Esophagus muscularis mucosa (tissue), 4 donors: Measurements from ENCODE around the gene CAND1. TPM values are rescaled to one million over a fixed set of nuclear protein-coding genes. Genes with fewer than 3 reads are reported as not detected.

ENCODE experiments used
- DNase-seq: peaks from one replicate; pipeline ENCODE4 v3.0.0-alpha.2; 2017; ENCODE audit errors: extremely low spot score
- H3K27ac ChIP-seq, 4 donors: fragments of 200-600 bp; sonication (generic); replicated peaks in 1 of 4; 1 replicate in 3 of 4; 2 replicates in 1 of 4; pipeline ENCODE4 v1.5.1; 2016 to 2019; ENCODE audit warnings: mild to moderate bottlenecking in 1 of 4
- H3K27me3 ChIP-seq, 4 donors: fragments of 200-600 bp; sonication (generic); one replicate each; pipeline versions ENCODE4 v1.5.1 to v1.6.0; 2016 to 2019
- H3K36me3 ChIP-seq, 4 donors: fragments of 200-600 bp; sonication (generic); one replicate each; pipeline ENCODE4 v1.5.1; 2016 to 2019
- H3K4me1 ChIP-seq, 4 donors: fragments of 200-600 bp; sonication (generic); one replicate each; pipeline ENCODE4 v1.5.1; 2016 to 2019
- H3K4me3 ChIP-seq, 4 donors: fragments of 200-600 bp; sonication (generic); 1 replicate in 2 of 4; 2 replicates in 2 of 4; pipeline ENCODE4 v1.5.1; 2016 to 2019; ENCODE audit warnings: mild to moderate bottlenecking in 4 of 4, moderate library complexity in 1 of 4
- H3K9me3 ChIP-seq, 4 donors: fragments of 200-600 bp; sonication (generic); 1 replicate in 3 of 4; 2 replicates in 1 of 4; pipeline ENCODE4 v1.5.1; 2016 to 2019
- EP300 ChIP-seq: sonication (generic); formaldehyde crosslinking; IDR thresholded peaks from one replicate; pipeline ENCODE4 v1.6.1; 2017; ENCODE audit warnings: antibody characterized with exemption
- POLR2A ChIP-seq: fragments of 450-650 bp; IDR thresholded peaks from one replicate; pipeline ENCODE4 v1.6.1; 2017; ENCODE audit warnings: antibody characterized with exemption, moderate library complexity, mild to moderate bottlenecking, low read depth
- POLR2AphosphoS5 ChIP-seq, 2 donors: sonication (generic); formaldehyde crosslinking; IDR thresholded peaks; one replicate each; pipeline ENCODE4 v1.6.1; 2017; ENCODE audit warnings: antibody characterized with exemption in 2 of 2
- WGBS: methylation state at CpG from one replicate; pipeline ENCODE4 v1.1.5; 2018; 5-methylcytosine and 5-hydroxymethylcytosine counted together
- intact Hi-C: fragments of 100-400 bp; cut with DNase I; formaldehyde crosslinking; loops from one replicate; pipeline ENCODE4 v1.15.1; 2023
- total RNA-seq, 4 donors: library from RNA; depleted of rRNA; stranded (reverse); fragments of >200 nt; gene quantifications; one replicate each; pipeline versions ENCODE4 v1.1.0 to v1.2.1, GENCODE V29; 2016
- TF ChIP-seq, protein P1 (sequence below), 3 experiments: fragments of 200-600 bp in 2 of 3; fragments of 450-650 bp in 1 of 3; sonication (generic) in 2 of 3; IDR thresholded peaks; one replicate each; pipeline ENCODE4 v1.5.1; 2017 to 2019; ENCODE audit warnings: antibody characterized with exemption in 3 of 3, mild to moderate bottlenecking in 2 of 3, moderate library complexity in 1 of 3

The CAND1 gene
- total RNA-seq, 4 donors from 2014 or later, result 56.8 to 85.3 (median 75.7) TPM

DNA sequence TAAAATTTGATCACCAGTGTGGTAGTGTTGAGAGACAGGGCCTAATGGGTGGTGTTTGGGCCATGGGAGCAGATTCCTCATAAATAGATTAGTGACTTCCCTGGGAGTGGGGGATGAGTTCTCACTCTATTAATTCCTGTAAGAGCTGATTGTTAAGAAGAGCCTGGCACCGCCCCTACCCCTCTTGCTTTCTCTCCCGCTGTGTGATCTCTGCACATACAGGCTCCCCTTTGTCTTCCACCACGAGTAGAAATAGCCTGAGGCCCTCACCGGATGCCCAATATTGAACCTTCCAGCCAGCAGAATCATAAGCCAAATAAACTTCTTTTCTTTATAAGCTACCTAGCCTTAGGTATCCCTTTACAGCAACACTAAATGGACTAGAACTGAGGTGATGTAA, 31.9 kb upstream of the CAND1 start:
- WGBS, result 77% methylated on average over 4 of the region's 4 CpGs
- no peak overlapping the region for H3K4me3 ChIP-seq

DNA sequence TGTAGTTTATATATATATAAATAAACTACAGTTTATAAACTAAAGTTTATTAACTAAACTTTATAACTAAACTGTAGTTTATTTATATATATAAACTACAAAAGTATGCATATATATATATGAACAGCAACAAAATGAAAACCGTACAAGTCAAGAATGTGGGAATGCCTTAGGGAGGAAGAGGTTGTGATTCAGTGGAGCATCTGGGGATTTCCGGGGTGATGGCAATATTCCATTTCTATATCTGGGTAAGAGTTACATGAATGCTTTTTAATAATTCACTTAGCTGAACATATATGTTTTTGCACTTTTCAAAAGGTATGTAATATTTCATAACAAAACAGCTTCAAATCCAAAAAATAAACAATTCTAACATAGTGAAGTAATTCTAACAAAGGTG, 30.1 kb upstream of the CAND1 start:
- TF ChIP-seq, protein P1, sequence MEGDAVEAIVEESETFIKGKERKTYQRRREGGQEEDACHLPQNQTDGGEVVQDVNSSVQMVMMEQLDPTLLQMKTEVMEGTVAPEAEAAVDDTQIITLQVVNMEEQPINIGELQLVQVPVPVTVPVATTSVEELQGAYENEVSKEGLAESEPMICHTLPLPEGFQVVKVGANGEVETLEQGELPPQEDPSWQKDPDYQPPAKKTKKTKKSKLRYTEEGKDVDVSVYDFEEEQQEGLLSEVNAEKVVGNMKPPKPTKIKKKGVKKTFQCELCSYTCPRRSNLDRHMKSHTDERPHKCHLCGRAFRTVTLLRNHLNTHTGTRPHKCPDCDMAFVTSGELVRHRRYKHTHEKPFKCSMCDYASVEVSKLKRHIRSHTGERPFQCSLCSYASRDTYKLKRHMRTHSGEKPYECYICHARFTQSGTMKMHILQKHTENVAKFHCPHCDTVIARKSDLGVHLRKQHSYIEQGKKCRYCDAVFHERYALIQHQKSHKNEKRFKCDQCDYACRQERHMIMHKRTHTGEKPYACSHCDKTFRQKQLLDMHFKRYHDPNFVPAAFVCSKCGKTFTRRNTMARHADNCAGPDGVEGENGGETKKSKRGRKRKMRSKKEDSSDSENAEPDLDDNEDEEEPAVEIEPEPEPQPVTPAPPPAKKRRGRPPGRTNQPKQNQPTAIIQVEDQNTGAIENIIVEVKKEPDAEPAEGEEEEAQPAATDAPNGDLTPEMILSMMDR (IDR thresholded peaks at IDR 0.05), result no peak
- TF ChIP-seq EP300 (no peak), POLR2A (no peak), POLR2AphosphoS5 (IDR thresholded peaks at IDR 0.05) (no peak)
- Histone ChIP-seq H3K27me3 (no peaks in the 10 kb centered on the region), H3K27ac (no peak overlapping the region), H3K36me3 (no peaks in the 10 kb centered on the region), H3K4me3 (no peak overlapping the region), H3K9me3 (no peaks in the 10 kb centered on the region), H3K4me1 (peaks cover 0 to 22% (median 17%) of the 10 kb centered on the region in 4 donors)
- DNase-seq, result no peak
- intact Hi-C loops, result no loop called here
- 21% methylated on average over 2 of the region's 2 CpGs for WGBS

More for the DNA sequence above, 31.9 kb upstream of the CAND1 start:
- TF ChIP-seq POLR2A (no peak), POLR2AphosphoS5 (IDR thresholded peaks at IDR 0.05) (no peak), EP300 (no peak)
- TF ChIP-seq, protein P1 (IDR thresholded peaks at IDR 0.05), result no peak
- DNase-seq, result no peak
- Histone ChIP-seq H3K9me3 (no peaks in the 10 kb centered on the region), H3K27me3 (no peaks in the 10 kb centered on the region), H3K4me1 (peaks cover 0 to 27% (median 17%) of the 10 kb centered on the region in 4 donors), H3K27ac (no peak overlapping the region), H3K36me3 (no peaks in the 10 kb centered on the region)
- intact Hi-C loops, result no loop called here

DNA sequence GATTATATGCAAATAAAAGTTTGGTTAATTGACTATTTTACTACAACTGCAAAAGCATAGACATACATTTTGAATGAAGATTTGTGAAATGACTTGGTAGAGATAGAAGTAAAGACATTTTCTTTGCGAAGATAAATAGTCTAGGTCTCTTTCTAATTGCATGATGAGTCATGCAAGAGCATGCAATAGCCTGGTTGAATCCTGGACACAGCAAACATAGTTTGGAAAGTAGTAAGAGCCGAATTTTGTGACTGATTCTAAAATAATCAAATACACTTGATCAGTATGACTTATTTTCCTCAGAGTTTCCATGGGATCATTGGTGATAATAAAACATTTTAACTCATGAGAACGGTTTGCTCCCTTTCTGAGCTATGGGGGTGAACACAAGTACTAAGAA, 27.7 kb upstream of the CAND1 start:
- H3K4me1 ChIP-seq, result peaks cover 0 to 22% (median 17%) of the 10 kb centered on the region in 4 donors
- WGBS, result 43% methylated on average over 3 of the region's 3 CpGs
- intact Hi-C loops, result no loop called here
- no peak overlapping the region for H3K4me3 ChIP-seq
- no peak for DNase-seq
- no peaks in the 10 kb centered on the region for H3K27me3 ChIP-seq
- H3K36me3 ChIP-seq, result no peaks in the 10 kb centered on the region
- H3K27ac ChIP-seq, result peak overlapping the region in 2 of 4 donors; percentile 8 to 20
- no peaks in the 10 kb centered on the region for H3K9me3 ChIP-seq
- no peak for TF ChIP-seq EP300
- TF ChIP-seq POLR2AphosphoS5 (IDR thresholded peaks at IDR 0.05), result no peak
- TF ChIP-seq, protein P1 (IDR thresholded peaks at IDR 0.05), result no peak
- TF ChIP-seq POLR2A, result no peak

DNA sequence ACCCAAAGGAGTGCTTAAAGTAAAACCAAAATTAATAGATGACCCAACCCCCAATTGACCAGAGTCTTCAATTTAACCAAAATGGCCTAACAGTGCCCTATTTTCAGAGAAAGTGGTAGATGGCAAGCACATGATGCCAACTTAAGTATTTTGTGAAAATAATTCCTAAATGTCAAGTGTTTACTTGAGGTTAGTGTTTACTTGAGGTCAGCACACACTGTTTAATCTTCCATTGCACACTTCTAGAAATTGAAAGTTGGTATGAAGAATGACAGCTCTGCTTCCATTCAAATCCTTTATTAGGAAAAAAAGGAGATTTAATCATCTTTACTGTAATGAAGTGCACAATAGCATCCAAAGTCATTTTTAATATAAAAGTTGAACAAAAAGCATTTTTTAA, 25.9 kb upstream of the CAND1 start:
- TF ChIP-seq POLR2A (no peak), EP300 (no peak), POLR2AphosphoS5 (IDR thresholded peaks at IDR 0.05) (no peak)
- TF ChIP-seq, protein P1 (IDR thresholded peaks at IDR 0.05), result no peak
- Histone ChIP-seq H3K9me3 (no peaks in the 10 kb centered on the region), H3K4me1 (peaks cover 0 to 22% (median 17%) of the 10 kb centered on the region in 4 donors), H3K27ac (no peak overlapping the region), H3K36me3 (no peaks in the 10 kb centered on the region), H3K27me3 (no peaks in the 10 kb centered on the region), H3K4me3 (no peak overlapping the region)
- intact Hi-C loops, result no loop called here
- DNase-seq, result no peak

DNA sequence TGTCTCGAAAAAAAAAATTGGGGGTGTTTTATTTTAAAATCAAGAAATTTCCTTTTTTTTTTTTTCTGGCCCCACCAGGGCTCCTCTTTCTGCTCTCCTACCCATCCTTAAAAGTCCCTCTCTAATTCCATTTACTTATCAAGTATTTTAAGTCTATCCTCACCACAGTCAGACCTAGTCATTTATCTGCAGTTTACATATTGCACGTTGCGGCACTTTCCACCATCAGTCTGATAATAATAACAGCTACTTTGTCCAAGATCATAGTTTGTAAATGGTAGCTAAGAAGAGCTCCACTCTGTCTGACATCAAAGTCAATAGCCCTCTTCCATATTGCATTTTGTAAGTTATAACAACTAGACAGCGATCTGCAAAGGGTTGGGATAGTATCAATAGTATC, 23.6 kb upstream of the CAND1 start:
- intact Hi-C loops, result no loop called here
- H3K27ac ChIP-seq, result no peak overlapping the region
- H3K4me1 ChIP-seq, result peaks cover 0 to 15% (median 14%) of the 10 kb centered on the region in 4 donors
- H3K4me3 ChIP-seq, result no peak overlapping the region
- DNase-seq, result no peak
- H3K27me3 ChIP-seq, result no peaks in the 10 kb centered on the region
- WGBS, result 90% methylated on average over 4 of the region's 4 CpGs
- H3K9me3 ChIP-seq, result no peaks in the 10 kb centered on the region
- TF ChIP-seq EP300 (no peak), POLR2AphosphoS5 (IDR thresholded peaks at IDR 0.05) (no peak)
- TF ChIP-seq, protein P1 (IDR thresholded peaks at IDR 0.05), result no peak
- no peaks in the 10 kb centered on the region for H3K36me3 ChIP-seq
